Tibial artery (tissue), 4 donors: ENCODE results near the gene CTXND2.

ENCODE experiments used
- DNase-seq, 2 donors: peaks; one replicate each; pipeline ENCODE4 v3.0.0-alpha.2; 2019
- H3K27ac ChIP-seq, 2 donors: fragments of 200-600 bp; sonication (generic) in 1 of 2; 1 replicate in 1 of 2; 2 replicates in 1 of 2; pipeline ENCODE4 v1.5.1; 2018 to 2019; ENCODE audit warnings: mild to moderate bottlenecking in 1 of 2
- H3K27me3 ChIP-seq, 2 donors: fragments of 200-600 bp; sonication (generic) in 1 of 2; one replicate each; pipeline versions ENCODE4 v1.5.1 to v1.6.0; 2016 to 2019
- H3K36me3 ChIP-seq, 3 donors: fragments of 200-600 bp; sonication (generic) in 2 of 3; one replicate each; pipeline ENCODE4 v1.5.1; 2016 to 2019; ENCODE audit warnings: mild to moderate bottlenecking in 2 of 3
- H3K4me1 ChIP-seq, 4 donors: fragments of 200-600 bp; sonication (generic) in 2 of 4; 1 replicate in 3 of 4; 2 replicates in 1 of 4; pipeline ENCODE4 v1.5.1; 2016 to 2019
- H3K4me3 ChIP-seq, 2 donors: fragments of 200-600 bp; sonication (generic) in 1 of 2; 1 replicate in 1 of 2; 2 replicates in 1 of 2; pipeline ENCODE4 v1.5.1; 2018 to 2019; ENCODE audit warnings: mild to moderate bottlenecking in 2 of 2
- H3K9me3 ChIP-seq, 3 donors: fragments of 200-600 bp; sonication (generic) in 1 of 3; one replicate each; pipeline ENCODE4 v1.5.1; 2016 to 2019
- intact Hi-C: fragments of 100-400 bp; cut with DNase I; formaldehyde crosslinking; loops from one replicate; pipeline ENCODE4 v1.15.0; 2023; ENCODE audit warnings: low total_unique reads
- TF ChIP-seq, protein P1 (sequence below), 2 experiments: fragments of 200-600 bp in 1 of 2; fragments of 450-650 bp in 1 of 2; IDR thresholded peaks; one replicate each; pipeline ENCODE4 v1.5.1; 2017 to 2019; ENCODE audit warnings: antibody characterized with exemption in 2 of 2, mild to moderate bottlenecking in 1 of 2, moderate library complexity in 1 of 2

The CTXND2 gene

GRCh38 chr1:150955280-150955679, 68.3 kb downstream of the CTXND2 start:
- intact Hi-C loops: no loop called here
- Histone ChIP-seq H3K36me3 (peaks cover 53 to 96% (median 76%) of the 10 kb centered on the region in 3 donors), H3K4me1 (no peaks in the 10 kb centered on the region), H3K4me3 (no peak overlapping the region), H3K27ac (no peak overlapping the region), H3K9me3 (no peaks in the 10 kb centered on the region), H3K27me3 (no peaks in the 10 kb centered on the region)
- DNase-seq: no peak
- TF ChIP-seq, protein P1, sequence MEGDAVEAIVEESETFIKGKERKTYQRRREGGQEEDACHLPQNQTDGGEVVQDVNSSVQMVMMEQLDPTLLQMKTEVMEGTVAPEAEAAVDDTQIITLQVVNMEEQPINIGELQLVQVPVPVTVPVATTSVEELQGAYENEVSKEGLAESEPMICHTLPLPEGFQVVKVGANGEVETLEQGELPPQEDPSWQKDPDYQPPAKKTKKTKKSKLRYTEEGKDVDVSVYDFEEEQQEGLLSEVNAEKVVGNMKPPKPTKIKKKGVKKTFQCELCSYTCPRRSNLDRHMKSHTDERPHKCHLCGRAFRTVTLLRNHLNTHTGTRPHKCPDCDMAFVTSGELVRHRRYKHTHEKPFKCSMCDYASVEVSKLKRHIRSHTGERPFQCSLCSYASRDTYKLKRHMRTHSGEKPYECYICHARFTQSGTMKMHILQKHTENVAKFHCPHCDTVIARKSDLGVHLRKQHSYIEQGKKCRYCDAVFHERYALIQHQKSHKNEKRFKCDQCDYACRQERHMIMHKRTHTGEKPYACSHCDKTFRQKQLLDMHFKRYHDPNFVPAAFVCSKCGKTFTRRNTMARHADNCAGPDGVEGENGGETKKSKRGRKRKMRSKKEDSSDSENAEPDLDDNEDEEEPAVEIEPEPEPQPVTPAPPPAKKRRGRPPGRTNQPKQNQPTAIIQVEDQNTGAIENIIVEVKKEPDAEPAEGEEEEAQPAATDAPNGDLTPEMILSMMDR (IDR thresholded peaks at IDR 0.05): no peak

DNA sequence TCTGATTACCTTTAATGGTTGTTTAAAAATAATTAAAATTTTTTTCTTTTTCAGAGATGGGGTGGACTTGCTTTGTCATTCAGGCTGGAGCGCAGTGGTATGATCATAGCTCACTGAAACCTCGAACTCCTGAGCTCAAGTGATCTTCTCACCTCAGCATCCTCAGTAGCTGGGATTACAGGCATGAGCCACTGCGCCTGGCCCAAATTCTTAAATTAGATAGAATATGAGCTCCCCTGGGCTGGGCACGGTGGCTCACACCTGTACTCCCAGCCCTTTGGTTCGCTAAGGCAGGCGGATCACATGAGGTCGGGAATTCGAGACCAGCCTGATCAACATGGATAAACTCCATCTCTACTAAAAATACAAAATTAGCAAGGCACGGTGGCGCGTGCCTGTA, 70.7 kb downstream of the CTXND2 start:
- no peaks in the 10 kb centered on the region for H3K27me3 ChIP-seq

DNA sequence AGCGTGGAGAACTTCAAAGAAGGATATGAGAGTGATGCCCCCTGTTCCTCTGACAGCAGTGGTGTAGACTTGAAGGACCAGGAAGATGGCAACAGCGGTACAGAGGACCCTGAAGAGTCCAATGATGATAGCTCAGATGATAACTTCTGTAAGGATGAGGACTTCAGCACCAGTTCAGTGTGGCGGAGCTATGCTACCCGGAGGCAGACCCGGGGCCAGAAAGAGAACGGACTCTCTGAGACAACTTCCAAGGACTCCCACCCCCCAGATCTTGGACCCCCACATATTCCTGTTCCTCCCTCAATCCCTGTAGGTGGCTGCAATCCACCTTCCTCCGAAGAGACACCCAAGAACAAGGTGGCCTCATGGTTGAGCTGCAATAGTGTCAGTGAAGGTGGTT, 73.7 kb downstream of the CTXND2 start:
- H3K27me3 ChIP-seq: no peaks in the 10 kb centered on the region
- H3K27ac ChIP-seq: no peak overlapping the region
- intact Hi-C loops: no loop called here
- H3K9me3 ChIP-seq: no peaks in the 10 kb centered on the region
- H3K36me3 ChIP-seq: peaks cover 76 to 96% (median 81%) of the 10 kb centered on the region in 3 donors
- TF ChIP-seq, protein P1 (IDR thresholded peaks at IDR 0.05): no peak
- no peaks in the 10 kb centered on the region for H3K4me1 ChIP-seq
- DNase-seq: no peak
- H3K4me3 ChIP-seq: no peak overlapping the region

More for the DNA sequence above, 70.7 kb downstream of the CTXND2 start:
- no peaks in the 10 kb centered on the region for H3K4me1 ChIP-seq
- H3K36me3 ChIP-seq: peaks cover 58 to 96% (median 77%) of the 10 kb centered on the region in 3 donors
- no peak for DNase-seq
- no peak overlapping the region for H3K27ac ChIP-seq
- TF ChIP-seq, protein P1 (IDR thresholded peaks at IDR 0.05): no peak
- no peak overlapping the region for H3K4me3 ChIP-seq
- intact Hi-C loops: no loop called here
- no peaks in the 10 kb centered on the region for H3K9me3 ChIP-seq

DNA sequence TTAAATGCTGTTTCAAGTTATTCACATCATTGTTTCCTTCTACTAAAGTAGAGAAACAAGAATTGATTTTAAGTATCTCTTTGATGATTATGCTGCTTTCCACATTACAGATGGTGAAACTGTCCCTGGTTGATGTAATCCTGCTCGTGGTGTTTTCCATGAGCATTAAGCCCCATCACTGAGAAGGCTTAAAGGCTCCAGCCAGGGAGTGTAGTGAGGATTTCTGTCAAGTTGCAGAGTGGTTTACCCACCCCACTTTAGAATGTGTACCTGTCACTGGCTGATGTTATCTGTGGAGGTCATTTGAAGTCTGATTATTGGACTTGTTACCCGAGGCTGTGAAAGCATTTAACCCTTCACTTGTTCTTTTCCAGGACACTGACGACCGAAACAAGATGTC, 74.8 kb downstream of the CTXND2 start:
- H3K4me1 ChIP-seq: no peaks in the 10 kb centered on the region
- no peak overlapping the region for H3K27ac ChIP-seq
- H3K36me3 ChIP-seq: peaks cover 87 to 98% (median 89%) of the 10 kb centered on the region in 3 donors
- DNase-seq: no peak
- TF ChIP-seq, protein P1 (IDR thresholded peaks at IDR 0.05): no peak
- intact Hi-C loops: loop anchor here (1.0 kb wide), 1 partner anchor 36 kb away; no protein-coding TSS in a partner anchor
- no peaks in the 10 kb centered on the region for H3K27me3 ChIP-seq
- no peaks in the 10 kb centered on the region for H3K9me3 ChIP-seq
- H3K4me3 ChIP-seq: no peak overlapping the region
